Measurements from ENCODE around the gene EIF4G3.

EIF4G3 gene

GRCh38 chr1:21154717-21155116 lies 22.0 kb downstream of the EIF4G3 start:
- TF ChIP-seq TAF1 (IDR thresholded peaks at IDR 0.05; ENCODE audit: borderline replicate concordance, insufficient read depth, low read length): no peak
- TF ChIP-seq REST (IDR thresholded peaks at IDR 0.05; ENCODE audit: insufficient read depth in 1 of 2, low read depth in 2 of 2, low read length in 2 of 2): no peak
- TF ChIP-seq POLR2AphosphoS5 (IDR thresholded peaks at IDR 0.05; ENCODE audit: low read depth, low read length): no peak
- no peak for TF ChIP-seq FOXP2 (optimal IDR thresholded peaks at IDR 0.05; ENCODE audit: borderline replicate concordance, extremely low read depth, extremely low read length, insufficient read depth)
- no peak for TF ChIP-seq SIN3A (IDR thresholded peaks at IDR 0.05; ENCODE audit: borderline replicate concordance, insufficient read depth, low read length)

GRCh38 chr1:21153388-21153787 lies 23.3 kb downstream of the EIF4G3 start:
- TF ChIP-seq REST (IDR thresholded peaks at IDR 0.05; ENCODE audit: insufficient read depth in 1 of 2, low read depth in 2 of 2, low read length in 2 of 2) (no peak), POLR2AphosphoS5 (IDR thresholded peaks at IDR 0.05; ENCODE audit: low read depth, low read length) (no peak), TAF1 (IDR thresholded peaks at IDR 0.05; ENCODE audit: borderline replicate concordance, insufficient read depth, low read length) (no peak), SIN3A (IDR thresholded peaks at IDR 0.05; ENCODE audit: borderline replicate concordance, insufficient read depth, low read length) (no peak)

- TF ChIP-seq TAF1 (IDR thresholded peaks at IDR 0.05; ENCODE audit: borderline replicate concordance, insufficient read depth, low read length) (no peak), SIN3A (IDR thresholded peaks at IDR 0.05; ENCODE audit: borderline replicate concordance, insufficient read depth, low read length) (no peak), FOXP2 (optimal IDR thresholded peaks at IDR 0.05; ENCODE audit: borderline replicate concordance, extremely low read depth, extremely low read length, insufficient read depth) (no peak), REST (IDR thresholded peaks at IDR 0.05; ENCODE audit: insufficient read depth in 1 of 2, low read depth in 2 of 2, low read length in 2 of 2) (no peak), POLR2AphosphoS5 (IDR thresholded peaks at IDR 0.05; ENCODE audit: low read depth, low read length) (no peak)
These were observed 24.1 kb downstream of the EIF4G3 start for GRCh38 chr1:21152423-21153100.

- TF ChIP-seq FOXP2 (optimal IDR thresholded peaks at IDR 0.05; ENCODE audit: borderline replicate concordance, extremely low read depth, extremely low read length, insufficient read depth) (no peak), SIN3A (IDR thresholded peaks at IDR 0.05; ENCODE audit: borderline replicate concordance, insufficient read depth, low read length) (no peak), POLR2AphosphoS5 (IDR thresholded peaks at IDR 0.05; ENCODE audit: low read depth, low read length) (no peak), REST (IDR thresholded peaks at IDR 0.05; ENCODE audit: insufficient read depth in 1 of 2, low read depth in 2 of 2, low read length in 2 of 2) (no peak), TAF1 (IDR thresholded peaks at IDR 0.05; ENCODE audit: borderline replicate concordance, insufficient read depth, low read length) (no peak)
These were observed 26.8 kb downstream of the EIF4G3 start for GRCh38 chr1:21149855-21150432.
